Epithelial cell of esophagus (primary cell): ENCODE results near the gene FAT3.
A peak's percentile ranks its signal among the peaks of the same experiment; 100 is the strongest.

Experiments used
- DNase-seq: peaks from one replicate; pipeline ENCODE4 v3.0.0; 2010; ENCODE audit warnings: low read depth
- H3K4me3 ChIP-seq: 2 replicates; pipeline ENCODE4 v1.5.1; 2011; ENCODE audit warnings: mild to moderate bottlenecking, low read length, control low read depth
- TF ChIP-seq, protein P1 (sequence below): IDR thresholded peaks from 2 replicates; pipeline ENCODE4 v1.5.1; 2011; ENCODE audit warnings: low read depth, mild to moderate bottlenecking, low read length, control low read depth, inconsistent platforms; ENCODE audit not compliant: insufficient read depth; ENCODE audit errors: missing control alignments

The FAT3 gene

DNA sequence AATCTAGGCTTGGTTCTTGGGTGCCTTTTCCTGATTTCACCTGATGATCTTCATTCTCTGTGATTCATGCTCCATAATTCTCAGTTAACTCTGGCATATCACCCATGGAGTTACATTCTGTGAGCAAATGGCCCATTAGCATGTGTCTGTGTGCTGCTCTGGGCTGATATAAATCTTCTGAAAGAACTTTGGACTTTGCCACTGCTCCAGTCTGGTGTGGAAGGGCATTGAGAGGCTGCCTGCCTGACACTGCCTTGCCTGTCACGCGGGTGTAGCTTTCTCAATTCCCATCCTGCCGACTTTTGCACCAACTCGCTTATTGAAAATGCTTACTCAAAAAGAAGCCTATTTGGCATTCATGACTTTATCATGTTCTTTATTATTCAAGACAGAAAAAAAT, 42.2 kb downstream of the FAT3 start:
- no peak overlapping the region for H3K4me3 ChIP-seq
- no peak for DNase-seq
- TF ChIP-seq, protein P1, sequence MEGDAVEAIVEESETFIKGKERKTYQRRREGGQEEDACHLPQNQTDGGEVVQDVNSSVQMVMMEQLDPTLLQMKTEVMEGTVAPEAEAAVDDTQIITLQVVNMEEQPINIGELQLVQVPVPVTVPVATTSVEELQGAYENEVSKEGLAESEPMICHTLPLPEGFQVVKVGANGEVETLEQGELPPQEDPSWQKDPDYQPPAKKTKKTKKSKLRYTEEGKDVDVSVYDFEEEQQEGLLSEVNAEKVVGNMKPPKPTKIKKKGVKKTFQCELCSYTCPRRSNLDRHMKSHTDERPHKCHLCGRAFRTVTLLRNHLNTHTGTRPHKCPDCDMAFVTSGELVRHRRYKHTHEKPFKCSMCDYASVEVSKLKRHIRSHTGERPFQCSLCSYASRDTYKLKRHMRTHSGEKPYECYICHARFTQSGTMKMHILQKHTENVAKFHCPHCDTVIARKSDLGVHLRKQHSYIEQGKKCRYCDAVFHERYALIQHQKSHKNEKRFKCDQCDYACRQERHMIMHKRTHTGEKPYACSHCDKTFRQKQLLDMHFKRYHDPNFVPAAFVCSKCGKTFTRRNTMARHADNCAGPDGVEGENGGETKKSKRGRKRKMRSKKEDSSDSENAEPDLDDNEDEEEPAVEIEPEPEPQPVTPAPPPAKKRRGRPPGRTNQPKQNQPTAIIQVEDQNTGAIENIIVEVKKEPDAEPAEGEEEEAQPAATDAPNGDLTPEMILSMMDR, result no peak

GRCh38 chr11:92267278-92267677, 42.7 kb downstream of the FAT3 start:
- H3K4me3 ChIP-seq, result no peak overlapping the region
- DNase-seq, result no peak
- TF ChIP-seq, protein P1, result no peak

- TF ChIP-seq, protein P1, result no peak
- H3K4me3 ChIP-seq, result no peak overlapping the region
- no peak for DNase-seq
These were observed 43.4 kb downstream of the FAT3 start for GRCh38 chr11:92267968-92268367.

DNA sequence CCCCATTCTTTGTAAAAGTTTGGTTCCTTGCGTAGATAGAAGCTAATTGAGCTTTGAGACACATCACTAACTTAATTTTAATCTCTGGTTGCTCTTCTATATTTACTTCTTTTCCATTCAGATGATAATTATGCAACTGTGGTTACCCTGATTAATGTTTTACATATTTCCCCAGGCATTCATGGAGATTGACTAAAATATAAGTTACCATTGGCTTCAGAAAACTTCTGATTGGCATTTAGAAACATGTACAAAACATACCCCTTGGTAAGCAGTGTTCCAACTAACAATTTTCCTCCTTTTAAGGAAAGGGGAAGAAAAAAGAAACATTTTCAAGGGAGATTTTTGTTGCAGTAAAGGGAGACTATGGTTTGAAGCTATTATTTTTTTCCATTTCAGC, 43.9 kb downstream of the FAT3 start:
- TF ChIP-seq, protein P1, result no peak
- H3K4me3 ChIP-seq, result no peak overlapping the region

DNA sequence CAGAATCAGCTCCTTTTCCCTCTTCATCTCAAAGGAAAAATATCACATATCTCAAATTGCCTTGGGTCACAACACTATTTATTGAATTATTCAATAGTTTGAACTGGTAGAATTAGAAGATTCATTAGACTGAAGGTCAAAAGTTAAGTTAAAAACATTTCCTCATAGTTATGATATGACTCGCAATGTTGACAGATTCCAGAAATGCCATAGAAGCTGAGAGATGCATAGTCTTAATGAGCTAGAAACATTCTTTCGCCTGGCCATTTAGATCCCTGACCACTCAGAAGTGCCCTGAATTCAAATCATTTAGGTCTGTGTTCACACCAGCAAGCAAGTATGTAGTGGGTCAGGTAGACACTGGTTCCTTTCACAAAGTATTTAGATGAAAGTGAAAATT, 44.4 kb downstream of the FAT3 start:
- TF ChIP-seq, protein P1, result no peak
- DNase-seq, result peak; percentile 46
- no peak overlapping the region for H3K4me3 ChIP-seq

More for the DNA sequence above, 43.9 kb downstream of the FAT3 start:
- DNase-seq, result peak; percentile 3

GRCh38 chr11:92269841-92270240, 45.2 kb downstream of the FAT3 start:
- TF ChIP-seq, protein P1, result no peak
- no peak overlapping the region for H3K4me3 ChIP-seq
- DNase-seq, result no peak

GRCh38 chr11:92272651-92273050, 48.0 kb downstream of the FAT3 start:
- no peak for DNase-seq
- H3K4me3 ChIP-seq, result no peak overlapping the region
- TF ChIP-seq, protein P1, result no peak
